Activated T-cell treated with anti-CD3 and anti-CD28 coated beads for 24 hours (primary cell): ENCODE data around the gene MRPL54.

Experiments used
- DNase-seq: peaks from one replicate; pipeline ENCODE4 v3.0.0-alpha.2; 2020; ENCODE audit warnings: low read depth

Gene MRPL54

DNA sequence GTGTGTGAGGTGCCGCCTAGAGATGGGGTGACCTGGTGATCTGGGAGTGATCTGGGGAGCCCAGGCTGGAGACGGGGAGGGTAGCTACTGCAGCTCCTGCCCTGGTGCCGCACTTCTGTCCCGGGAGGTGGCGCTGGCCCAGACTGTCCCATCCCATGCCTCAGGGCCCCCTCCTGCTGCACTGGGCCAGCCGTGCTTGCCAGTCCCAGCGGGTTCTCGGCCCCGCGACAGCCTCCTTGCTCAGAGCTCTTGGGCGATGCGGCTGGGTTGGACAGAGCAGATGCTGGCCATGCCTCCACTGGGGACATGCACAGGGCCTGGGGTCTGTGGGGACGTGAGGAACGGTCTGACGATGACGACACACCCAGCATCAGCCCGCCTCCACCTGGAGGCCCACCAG, 7.0 kb downstream of the MRPL54 start:
- no peak for DNase-seq

DNA sequence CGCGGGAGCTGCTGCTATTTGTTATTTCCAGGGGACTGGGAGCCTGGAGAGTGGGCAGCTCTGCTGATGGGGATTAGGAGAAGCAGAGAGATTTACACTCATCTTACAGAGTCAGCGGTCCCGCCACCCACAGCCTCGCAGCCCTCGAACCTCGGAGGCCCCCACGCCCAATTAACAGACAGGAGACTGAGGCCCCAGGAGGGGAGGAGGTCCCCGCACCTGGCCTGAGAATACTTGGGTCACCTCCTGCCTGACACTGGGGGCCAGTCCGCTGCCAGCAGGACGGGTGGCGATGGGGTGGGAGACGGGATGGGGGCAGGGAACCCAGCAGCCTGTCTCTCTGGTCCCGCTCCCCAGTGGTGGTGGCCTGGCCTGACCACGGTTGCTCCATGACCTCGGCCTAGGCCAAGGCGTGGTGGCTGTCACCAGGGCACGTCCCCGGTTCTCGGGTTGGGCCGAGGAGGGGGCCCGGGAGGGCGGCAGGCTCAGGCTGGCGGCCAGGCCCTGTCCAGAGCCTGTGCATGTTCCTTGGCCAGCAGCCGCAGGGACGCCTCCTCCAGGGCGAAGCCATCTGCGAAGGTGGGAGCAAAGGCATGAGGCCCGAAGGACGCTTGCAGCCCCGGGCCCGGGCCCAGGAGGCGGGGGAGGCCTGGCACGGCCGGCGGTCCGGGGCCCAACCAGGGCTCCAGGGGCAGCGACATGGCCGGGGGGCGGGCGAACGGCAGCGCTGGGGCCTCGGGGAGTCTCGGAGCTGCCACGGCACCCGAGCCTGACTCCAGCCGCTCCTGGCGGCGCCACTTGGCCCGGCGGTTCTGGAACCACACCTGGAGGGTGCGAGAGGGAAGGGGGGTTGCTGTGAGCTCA, 7.9 kb downstream of the MRPL54 start:
- no peak for DNase-seq

DNA sequence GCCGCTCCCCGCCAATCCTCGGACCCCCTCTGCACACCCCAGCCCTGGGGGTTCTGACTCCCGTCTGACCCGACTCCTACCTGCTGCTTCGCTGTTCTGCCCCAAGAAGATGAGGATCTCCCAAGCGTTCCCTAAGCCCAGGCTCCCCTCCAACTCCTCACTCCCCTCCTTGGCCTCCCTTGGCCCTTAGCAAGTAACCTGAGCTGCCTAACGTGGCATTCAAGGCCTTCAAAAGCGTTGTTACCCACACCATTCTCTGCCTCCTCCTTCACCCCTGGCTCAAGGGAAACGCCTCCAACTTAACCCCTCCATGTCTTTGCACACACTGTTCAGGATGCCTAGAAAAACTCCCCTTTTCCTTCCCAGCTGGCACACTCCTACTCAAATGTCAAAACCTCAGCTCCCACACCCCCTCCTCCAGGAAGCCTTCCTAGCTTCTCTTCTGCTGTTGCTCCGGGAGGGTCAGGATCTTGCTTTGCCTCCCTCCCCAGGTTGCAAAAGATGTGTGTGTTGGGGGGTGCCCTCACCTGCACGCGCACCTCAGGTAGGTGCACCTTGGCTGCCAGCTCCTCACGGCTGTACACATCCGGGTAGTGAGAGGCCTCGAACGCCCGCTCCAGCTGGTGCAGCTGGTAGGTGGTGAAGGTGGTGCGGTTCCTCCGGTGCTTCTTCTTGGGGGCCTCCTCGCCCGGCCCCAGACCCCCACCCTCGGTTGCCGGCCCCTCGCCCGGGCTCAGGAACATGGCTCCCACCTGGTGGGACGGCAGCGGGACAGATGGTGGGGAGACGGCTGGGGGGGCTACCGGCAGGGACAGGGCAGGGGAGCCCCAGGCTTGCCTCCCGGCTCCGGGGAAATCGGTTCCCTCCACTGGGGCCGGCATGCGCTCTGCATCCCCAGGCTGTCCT, 8.8 kb downstream of the MRPL54 start:
- DNase-seq, result no peak

DNA sequence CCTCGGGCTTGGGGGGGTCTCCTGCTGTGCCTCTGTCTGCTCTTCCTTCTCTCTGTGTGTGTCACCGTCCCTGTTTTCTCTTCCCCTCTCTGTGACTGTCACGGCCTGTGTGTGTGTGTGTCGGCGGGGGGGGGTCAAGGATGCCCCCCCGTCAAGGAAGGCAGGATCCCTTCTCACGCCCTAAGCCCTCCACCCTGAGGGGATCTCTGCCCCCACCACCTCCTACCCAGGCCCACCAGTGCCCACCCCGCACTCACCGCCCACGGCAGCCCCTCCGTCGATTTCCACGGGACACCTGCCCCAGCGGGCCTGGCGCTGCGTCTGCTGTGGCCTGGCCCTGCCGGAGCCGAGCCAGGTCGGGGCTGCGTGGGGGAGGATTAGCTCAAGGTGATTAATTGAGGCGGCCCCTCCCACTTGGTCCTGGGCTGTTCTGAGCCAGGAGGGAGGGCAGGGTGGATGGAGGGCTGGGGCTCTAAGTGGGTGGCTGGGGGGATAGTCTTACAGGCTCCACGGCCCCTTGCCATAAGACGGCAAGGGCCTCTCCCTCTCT, 9.5 kb downstream of the MRPL54 start, which contains the start of gene RAX2:
Gene RAX2, minus strand, starts transcription at position 323 of the 550 bp plus-strand sequence. CDS start 486 bp downstream, outside the sequence.
- DNase-seq, result no peak

DNA sequence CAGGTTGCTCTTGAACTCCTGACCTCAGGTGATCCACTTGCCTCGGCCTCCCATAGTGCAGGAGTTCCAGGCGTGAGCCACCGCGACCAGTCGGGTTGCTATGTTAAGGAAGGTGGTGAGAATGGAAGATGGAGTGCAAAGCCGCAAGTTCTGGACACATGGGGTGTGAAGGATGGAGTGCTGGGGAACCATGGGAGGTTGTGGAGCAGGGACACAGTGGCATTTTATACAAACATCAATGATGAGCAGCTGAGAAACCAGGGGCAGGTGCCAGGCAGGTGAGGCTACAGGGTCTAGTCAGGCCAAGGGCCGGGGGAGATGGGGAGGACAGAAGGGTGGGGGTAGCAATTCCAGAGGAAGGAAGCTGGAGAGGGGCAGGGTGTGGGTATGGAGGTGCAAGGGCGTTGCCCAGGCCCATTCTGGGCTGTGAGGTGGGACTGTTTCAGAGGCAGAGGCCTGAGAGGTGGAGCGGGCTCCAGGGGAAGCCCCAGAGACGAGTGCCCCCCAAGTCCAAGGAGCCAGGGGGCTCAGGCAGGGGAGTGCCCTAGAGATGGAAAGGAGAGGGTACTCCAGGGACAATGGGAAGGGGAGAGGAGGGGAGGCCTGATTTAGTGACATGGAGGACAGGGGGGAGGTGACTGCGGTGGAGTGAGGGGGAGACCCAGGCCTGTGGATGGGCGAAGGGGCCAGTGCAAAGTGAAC, 11.5 kb downstream of the MRPL54 start:
- DNase-seq, result no peak

DNA sequence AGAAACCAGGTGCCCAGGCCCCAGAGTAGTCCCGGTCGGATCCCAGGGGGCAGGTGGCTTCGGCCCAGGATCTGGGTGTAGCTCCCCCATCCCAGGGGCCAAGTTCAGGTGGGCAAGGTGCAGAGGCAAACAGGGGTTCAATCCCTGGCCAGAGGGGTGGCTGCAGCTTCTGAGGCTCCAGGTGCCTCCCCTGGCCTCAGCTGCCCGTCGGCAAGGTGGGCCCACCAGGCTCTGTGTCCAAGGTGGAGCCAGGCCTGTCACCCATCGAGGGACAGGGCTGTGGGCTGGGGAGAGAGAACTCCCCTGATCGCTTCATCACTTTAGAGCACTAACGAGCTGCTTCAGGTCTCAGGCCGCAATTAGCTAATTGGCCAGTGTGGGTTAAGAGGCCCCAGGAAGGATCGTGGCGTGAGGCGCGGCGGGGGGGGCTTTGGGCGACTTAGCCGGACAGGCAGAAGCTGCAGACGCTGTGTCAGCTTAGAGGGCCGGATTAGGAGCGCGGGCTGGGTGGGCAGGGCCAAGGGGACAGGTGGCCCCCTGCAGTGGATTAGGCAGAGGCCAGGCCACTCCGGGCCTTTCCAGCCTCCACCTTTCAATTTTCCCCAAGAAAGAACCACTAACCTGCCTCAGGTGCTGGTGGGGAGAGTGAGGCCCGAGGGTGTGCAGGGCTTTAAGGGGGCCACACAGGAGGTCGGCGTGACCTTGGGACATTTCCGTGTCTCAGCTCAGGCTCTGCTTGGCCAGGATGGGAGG, 12.3 kb downstream of the MRPL54 start:
- no peak for DNase-seq

DNA sequence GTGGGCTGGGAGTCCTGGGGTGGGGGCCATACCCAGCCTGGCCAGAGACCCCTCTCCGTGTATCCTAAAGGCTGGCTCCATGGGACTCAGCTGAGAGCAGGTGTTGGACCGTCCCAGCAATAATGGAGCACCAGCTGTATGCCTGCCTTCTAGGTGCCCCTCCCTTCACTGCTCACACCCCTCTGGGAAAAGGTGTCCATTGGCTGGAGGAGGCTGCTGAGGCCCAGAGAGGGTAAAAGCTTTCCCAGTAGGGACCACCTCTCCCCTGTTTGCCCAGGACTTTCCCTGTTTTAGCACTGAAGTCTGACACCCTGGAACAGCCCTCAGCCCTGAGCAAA, 12.9 kb downstream of the MRPL54 start:
- no peak for DNase-seq

DNA sequence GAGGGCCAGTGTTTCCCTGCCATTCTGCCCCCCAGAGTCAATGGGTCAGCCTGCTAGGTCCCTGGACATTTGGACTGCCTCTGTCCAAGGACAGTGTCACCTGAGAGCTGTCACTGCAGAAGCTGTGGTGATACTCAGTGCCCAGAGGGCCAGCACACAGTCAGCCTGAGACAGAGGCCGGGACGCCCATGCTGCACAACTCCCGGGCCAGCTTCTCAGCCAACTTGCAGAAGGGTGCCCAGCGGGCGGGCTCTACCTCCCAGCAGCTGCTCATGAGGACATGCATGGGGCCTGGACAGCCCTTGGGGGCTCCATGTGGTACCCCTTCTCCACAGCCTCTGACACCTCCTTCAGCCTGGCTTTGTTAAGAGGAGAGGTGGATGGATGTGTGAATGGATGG, 13.3 kb downstream of the MRPL54 start:
- DNase-seq, result no peak

DNA sequence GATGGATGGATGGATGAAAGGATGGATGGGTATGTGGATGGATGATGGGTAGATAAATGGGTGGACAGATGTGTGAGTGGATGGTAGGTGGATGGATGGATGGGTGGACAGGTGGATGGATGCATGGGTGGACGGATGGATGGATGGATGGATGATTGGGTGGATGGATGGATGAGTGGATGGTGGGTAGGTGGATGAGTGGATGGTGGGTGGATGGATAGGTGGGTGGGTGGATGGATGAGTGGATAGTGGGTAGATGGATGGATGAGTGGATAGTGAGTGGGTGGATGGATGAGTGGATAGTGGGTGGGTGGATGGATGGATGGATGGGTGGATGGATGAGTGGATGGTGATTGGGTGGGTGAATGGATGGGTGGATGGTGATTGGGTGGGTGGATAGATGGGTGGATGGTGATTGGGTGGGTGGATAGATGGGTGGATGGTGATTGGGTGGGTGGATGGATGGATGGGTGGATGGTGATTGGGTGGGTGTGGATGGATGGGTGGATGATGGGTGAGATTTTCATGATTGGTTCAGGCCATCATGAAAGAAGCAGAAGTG, 14.1 kb downstream of the MRPL54 start:
- no peak for DNase-seq

DNA sequence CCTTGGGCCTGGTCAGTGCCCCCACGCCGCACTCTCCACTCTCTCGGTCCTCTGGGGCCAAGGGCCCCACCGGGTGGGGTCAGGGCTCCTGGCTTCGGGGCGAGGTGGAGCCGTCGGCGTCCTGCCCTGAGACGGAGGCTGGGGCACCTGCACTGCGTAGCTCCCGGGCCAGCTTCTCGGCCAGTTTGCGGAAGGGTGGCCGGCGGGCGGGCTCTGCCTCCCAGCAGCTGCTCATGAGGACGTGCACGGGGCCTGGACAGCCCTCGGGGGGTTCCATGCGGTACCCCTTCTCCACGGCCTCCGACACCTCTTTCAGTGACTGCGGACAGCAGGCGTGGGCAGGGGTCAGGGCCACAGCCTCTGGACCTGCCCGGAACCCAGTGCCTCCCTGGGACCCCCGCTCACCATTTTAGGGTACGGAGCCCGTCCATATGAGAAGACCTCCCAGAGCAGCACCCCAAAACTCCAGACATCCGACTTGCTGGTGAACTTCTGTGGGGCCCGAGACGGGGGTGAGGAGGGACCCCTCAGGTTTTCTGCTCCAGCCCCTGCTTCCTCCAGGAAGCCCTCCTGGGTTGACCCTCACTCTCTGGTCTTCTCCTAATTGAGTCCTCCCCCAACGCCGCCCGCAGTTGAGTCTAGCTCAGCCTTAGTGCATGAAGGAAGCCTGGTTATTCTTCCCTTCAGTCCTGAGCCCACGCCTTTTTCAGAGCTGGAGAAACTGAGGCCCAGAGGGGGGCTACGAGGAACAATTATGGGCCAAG, 15.8 kb downstream of the MRPL54 start:
- DNase-seq, result no peak

DNA sequence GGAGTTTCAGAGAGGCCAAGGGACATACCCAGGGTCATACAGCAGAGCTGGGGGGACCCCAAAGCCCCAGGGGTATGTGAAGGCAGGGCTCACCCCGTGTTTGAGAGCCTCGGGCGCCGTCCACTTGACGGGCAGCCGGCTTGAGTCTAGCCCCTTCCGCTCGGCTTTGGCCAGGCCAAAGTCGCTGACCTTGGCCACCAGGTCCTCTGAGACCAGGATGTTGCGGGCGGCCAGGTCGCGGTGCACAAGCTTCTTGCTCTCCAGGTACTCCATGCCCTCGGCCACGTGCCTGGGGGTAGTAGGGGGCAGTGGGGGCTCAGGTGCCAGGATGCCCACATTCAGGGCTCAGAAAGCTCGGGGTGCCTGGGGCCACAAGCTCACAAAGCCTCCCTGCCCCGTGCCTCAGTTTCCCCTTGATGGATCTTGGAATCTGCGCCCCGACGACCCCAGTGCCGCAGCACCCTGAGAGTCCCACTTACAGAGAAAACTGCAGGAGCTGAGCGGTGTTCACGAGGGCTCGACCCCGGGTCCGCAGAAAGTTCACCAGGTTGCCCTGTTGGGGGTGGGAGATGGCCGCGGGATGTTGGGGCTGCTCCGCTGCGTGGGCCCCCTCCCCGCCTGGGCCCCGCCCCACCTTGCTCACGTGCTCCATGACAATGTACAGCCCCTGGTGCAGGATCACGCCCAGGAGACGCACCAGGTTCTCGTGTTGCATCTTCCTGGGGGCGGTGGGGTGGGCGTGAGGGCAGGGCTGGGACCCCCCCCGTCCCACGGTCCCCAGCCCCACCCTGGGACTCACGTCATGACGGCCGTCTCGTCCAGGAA, 16.6 kb downstream of the MRPL54 start:
- no peak for DNase-seq

DNA sequence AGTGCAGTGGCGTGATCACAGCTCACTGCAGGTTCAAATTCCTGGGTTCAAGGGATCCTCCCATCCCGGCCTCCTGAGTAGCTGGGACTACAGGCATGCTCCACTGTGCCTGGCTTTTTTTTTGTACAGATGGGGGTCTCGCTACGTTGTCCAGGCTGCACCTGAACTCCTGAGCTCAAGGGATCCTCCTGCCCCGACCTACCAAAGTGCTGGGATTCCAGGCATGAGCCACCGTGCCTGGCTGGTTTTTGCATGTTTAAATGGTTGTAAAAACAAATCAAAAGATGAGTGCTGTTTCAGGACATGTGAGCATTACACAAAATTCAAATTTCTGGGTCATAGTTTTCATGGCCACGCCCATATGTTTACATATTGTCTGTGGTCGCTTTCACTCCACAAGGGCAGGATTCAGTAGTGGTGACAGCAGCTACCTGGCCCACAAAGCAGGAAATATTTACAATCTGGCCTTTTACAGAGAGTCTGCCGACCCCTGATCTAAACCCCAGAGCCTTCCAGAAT, 18.4 kb downstream of the MRPL54 start:
- no peak for DNase-seq

DNA sequence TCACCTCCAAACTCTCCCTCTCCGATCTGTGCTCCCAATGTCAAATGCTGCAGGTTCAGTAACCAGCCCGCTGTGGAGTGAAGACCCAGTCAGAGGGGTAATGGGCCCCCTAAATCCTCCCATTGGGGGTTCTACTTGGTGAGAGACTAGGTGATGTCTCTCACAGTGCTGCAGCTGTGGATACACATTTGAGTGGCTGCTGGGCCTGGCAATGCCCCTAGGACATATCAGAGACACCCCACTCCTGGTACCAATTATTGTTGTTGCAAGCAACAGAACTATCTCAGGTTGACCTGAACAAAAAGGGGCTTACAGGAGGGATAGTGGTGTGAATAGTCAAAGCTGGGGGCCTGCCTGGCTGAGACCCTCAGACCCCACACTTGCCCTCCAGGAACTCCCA, 19.1 kb downstream of the MRPL54 start:
- DNase-seq, result no peak

DNA sequence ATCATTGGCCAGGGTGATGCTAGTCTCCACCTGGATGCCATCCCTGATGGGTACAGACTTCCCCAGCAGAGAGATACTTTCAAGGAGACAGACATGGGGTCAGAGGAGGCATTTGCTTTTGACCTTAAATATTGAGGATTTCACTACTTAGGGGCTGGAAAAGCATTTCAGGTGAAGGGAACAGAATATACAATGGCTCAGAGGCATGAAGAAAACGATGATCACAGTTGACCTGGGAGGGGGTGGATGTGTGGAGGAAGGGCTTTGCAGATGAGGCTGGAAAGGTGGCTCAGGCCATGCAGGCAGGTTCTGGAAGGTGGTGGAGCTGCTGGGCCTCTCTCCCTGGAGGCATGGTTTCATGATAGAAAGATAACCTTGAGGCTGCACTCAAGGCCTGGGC, 19.8 kb downstream of the MRPL54 start:
- DNase-seq, result no peak

DNA sequence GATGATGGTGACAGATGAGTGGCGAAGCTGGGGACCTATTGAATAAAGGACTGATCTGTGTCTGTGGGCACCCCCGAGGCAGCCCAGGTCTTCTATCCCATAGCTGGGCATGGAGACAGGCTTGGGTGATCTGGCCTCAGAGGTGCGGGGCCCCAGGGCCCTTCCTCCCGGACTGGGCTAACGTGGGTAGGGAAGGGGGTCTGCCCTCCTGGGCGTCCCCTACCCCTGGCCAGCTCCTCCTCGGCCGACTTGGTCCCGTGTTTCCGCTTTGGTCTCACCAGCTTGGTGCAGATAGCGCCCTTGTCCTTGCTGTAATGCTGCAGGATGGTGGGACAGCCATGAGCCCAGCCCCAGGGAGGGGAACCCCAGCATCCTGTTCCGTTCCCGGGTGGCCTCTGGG, 20.4 kb downstream of the MRPL54 start:
- no peak for DNase-seq

DNA sequence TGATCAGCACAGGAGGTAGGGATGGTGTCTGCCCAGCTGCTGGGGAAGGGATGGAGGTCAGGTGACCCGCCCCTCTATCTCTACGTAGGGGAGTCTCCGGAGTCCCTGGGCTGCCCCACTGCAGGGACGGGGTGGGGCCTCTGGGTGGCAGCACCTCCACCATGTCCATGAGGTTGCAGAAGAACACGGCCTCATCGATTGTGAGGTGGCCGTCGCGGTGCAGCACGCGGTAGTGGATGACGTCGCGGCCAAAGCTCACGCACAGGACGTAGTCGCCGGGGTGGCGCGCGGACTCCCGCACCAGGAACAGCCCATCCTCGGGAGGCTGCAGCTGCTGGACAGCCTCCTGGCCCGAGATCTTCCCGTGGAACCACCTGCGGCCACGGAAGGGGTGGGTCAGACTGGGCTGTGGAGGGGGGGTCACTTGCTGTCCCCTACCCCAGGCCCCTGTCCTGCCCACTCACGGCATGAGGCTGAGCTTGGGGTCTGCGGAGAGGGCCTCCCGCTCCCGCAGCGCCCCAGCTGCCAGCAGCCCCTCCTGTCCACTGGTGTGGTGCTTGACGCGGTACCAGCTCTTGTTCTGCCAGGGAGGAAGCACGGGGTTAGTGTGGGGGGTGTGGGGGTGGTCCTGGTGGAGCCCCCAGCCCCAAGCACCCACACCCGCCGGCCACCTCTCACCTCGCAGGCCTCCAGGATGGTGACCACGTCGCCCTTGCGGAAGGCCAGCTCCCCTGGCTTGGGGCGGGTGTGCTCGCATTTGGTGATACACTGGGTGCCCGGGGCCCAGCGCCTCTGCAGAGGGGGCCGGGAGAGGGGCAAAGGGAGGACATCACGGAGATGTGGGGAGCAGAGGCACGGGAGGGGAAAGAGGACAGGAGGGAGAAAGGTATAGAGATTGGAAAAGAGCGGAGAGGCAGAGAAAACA, 21.4 kb downstream of the MRPL54 start:
- peak; percentile 27 for DNase-seq

DNA sequence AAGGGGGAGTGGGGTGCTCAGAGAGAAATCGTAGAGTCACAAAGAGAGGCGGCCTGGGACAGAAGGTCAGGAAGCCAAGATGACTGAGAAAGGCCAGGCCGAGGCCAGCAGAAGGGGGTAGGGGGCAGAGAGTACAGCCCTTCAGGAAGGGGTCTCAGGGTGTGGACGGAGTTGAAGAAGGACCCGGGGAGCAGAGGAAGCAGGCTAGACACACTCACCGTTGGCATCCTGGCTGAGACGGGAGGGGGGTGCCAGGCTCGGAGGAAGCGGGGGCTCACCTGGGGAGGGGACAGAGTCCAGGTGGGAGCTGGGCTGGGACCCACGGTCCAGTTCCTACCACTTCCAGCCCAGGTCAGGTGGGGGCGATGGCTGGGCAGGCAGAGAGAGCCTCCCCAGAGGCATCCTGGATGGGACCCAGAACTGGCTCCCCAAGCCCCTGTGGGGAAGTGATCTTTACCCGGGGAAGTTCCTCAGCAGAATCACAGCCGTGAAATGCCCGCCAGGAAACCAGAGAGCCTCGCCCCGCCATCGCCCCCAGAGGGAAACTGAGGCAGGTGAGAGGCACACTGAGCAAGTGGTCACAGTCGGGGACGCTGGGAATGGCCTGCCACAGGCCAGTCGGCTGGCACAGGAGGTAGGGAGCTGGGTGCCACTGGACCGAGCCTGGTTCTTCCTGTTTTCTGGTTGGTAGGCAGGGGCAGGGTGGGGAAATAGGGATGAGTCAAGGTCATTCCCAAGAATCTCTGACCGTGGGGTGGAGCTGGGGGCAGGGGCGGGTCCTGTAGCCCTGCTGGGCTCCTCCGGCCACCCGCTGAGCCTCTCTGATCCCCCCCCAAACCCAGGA, 22.3 kb downstream of the MRPL54 start:
- no peak for DNase-seq
